G401 (cell line): ENCODE results near the gene CLIP4. TPM values are rescaled to one million over a fixed set of nuclear protein-coding genes. Genes with fewer than 3 reads are reported as not detected.

ENCODE experiments used
- DNase-seq: peaks from one replicate; pipeline ENCODE4 v3.0.0-alpha.2; 2015; ENCODE audit warnings: low spot score
- in situ Hi-C: cut with HindIII; loops from 2 replicates; pipeline ENCODE4 v1.10.0; 2016; ENCODE audit warnings: low sequenced_read_pairs, mixed read lengths
- total RNA-seq: library from RNA; depleted of rRNA; stranded (reverse); fragments of >200 nt; shearing (Covaris generic); gene quantifications from 2 replicates; pipeline ENCODE4 v1.2.3, GENCODE V29; 2014

CLIP4 gene
- total RNA-seq, 1 experiment from 2014 or later: 6.2 TPM

GRCh38 chr2:29166242-29167039 lies 51.2 kb downstream of the CLIP4 start:
- in situ Hi-C loops: no loop called here
- no peak for DNase-seq

GRCh38 chr2:29174937-29175336 lies 59.7 kb downstream of the CLIP4 start:
- in situ Hi-C loops: no loop called here
- DNase-seq: no peak

GRCh38 chr2:29175338-29175737 lies 60.1 kb downstream of the CLIP4 start:
- in situ Hi-C loops: no loop called here
- DNase-seq: no peak

- in situ Hi-C loops: no loop called here
Measured at GRCh38 chr2:29182334-29182733, 67.1 kb downstream of the CLIP4 start.

GRCh38 chr2:29182920-29183319 lies 67.7 kb downstream of the CLIP4 start:
- in situ Hi-C loops: no loop called here
- no peak for DNase-seq

More at GRCh38 chr2:29182334-29182733, 67.1 kb downstream of the CLIP4 start:
- no peak for DNase-seq

GRCh38 chr2:29184531-29184930 lies 69.3 kb downstream of the CLIP4 start:
- DNase-seq: no peak
- in situ Hi-C loops: no loop called here

- in situ Hi-C loops: no loop called here
- DNase-seq: no peak
Measured at GRCh38 chr2:29186817-29187216, 71.6 kb downstream of the CLIP4 start.

- in situ Hi-C loops: no loop called here
Measured at GRCh38 chr2:29187926-29188325, 72.7 kb downstream of the CLIP4 start.

GRCh38 chr2:29189052-29189451 lies 73.8 kb downstream of the CLIP4 start:
- no peak for DNase-seq
- in situ Hi-C loops: no loop called here

More at GRCh38 chr2:29187926-29188325, 72.7 kb downstream of the CLIP4 start:
- DNase-seq: no peak

- no peak for DNase-seq
- in situ Hi-C loops: no loop called here
Measured at GRCh38 chr2:29191817-29192216, 76.6 kb downstream of the CLIP4 start.

- in situ Hi-C loops: no loop called here
- DNase-seq: no peak
Measured at GRCh38 chr2:29192526-29192925, 77.3 kb downstream of the CLIP4 start.

- DNase-seq: no peak
- in situ Hi-C loops: no loop called here
Measured at GRCh38 chr2:29193111-29193510, 77.9 kb downstream of the CLIP4 start.

GRCh38 chr2:29193681-29194080 lies 78.5 kb downstream of the CLIP4 start:
- in situ Hi-C loops: no loop called here

GRCh38 chr2:29195796-29196195 lies 80.6 kb downstream of the CLIP4 start:
- DNase-seq: no peak
- in situ Hi-C loops: no loop called here

More at GRCh38 chr2:29193681-29194080, 78.5 kb downstream of the CLIP4 start:
- DNase-seq: no peak

- in situ Hi-C loops: no loop called here
- peak; percentile 49 for DNase-seq
Measured at GRCh38 chr2:29196792-29197788, 81.9 kb downstream of the CLIP4 start.

GRCh38 chr2:29201979-29202378 lies 86.8 kb downstream of the CLIP4 start:
- DNase-seq: no peak
- in situ Hi-C loops: no loop called here

GRCh38 chr2:29202819-29203495 lies 87.7 kb downstream of the CLIP4 start:
- in situ Hi-C loops: no loop called here
- DNase-seq: no peak

- no peak for DNase-seq
- in situ Hi-C loops: no loop called here
Measured at GRCh38 chr2:29206941-29207340, 91.7 kb downstream of the CLIP4 start.

- in situ Hi-C loops: no loop called here
- DNase-seq: no peak
Measured at GRCh38 chr2:29207352-29208148, 92.3 kb downstream of the CLIP4 start.
